Measurements from ENCODE around the gene LRRC70. TPM values are rescaled to one million over a fixed set of nuclear protein-coding genes. Genes with fewer than 3 reads are reported as not detected.

Gene LRRC70
- 0.53 and 1.4 TPM in 2 replicates for total RNA-seq (ENCODE audit: low replicate concordance)

GRCh38 chr5:62578540-62578939 is at the start of gene LRRC70:
Gene LRRC70, plus strand, starts transcription at chr5:62578819. Its CDS starts 620 bp downstream, at chr5:62579439.

Other genes starting within 250 kb of the LRRC70 start
- gene DIMT1, start 174.9 kb upstream of the LRRC70 start, total RNA-seq (ENCODE audit: low replicate concordance) = 16.4 and 26.8 TPM in 2 replicates
- gene IPO11, start 166.1 kb upstream of the LRRC70 start, total RNA-seq (ENCODE audit: low replicate concordance) = 16.2 and 26.3 TPM in 2 replicates

Measured in smooth muscle cell of the coronary artery (primary cell).